ENCODE data around the gene SMCHD1. TPM values are rescaled to one million over a fixed set of nuclear protein-coding genes. Genes with fewer than 3 reads are reported as not detected.

Gene SMCHD1
- total RNA-seq, 1 donor from 2014 or later, result 29.7 TPM

DNA sequence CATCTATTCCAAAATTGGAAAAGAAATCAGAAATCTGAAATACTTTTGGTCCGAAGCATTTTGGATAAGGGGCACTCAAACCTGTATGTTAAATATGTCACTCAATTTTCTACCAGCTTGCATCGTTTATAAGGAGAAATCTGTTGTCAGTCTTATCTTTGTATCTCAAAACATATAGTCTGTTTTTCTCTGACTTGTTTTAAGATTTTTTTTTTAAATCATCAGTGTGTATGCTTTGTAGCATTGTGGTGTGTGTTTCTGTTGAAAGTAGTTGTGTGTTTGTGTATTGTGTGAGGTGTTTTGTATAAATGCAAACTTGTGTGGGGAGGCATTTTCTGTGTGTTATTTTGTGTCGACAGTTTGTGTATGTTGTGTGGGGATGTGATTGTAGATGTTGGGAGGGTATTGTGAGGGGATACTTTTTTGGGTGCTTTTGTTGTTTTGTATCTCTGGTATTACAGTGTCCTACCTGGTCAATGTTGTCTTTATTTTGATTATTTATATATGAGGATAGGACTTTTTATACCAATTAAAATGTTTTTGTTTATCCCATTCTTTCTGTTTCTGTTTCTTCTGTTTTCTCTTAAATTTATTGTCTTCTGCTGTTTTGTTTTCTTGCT lies 30.9 kb downstream of the SMCHD1 start:
- no peak for FAIRE-seq
- no peak overlapping the region for H3K27ac Mint-ChIP-seq (ENCODE audit: unreplicated experiment)
- peaks cover 4% of the 10 kb centered on the region for H3K36me3 ChIP-seq (ENCODE audit: insufficient read depth, low read length)
- no peak overlapping the region for H3K4me3 ChIP-seq (ENCODE audit: insufficient read depth, low read depth, low read length)
- peaks cover 6% of the 10 kb centered on the region for H4K20me1 ChIP-seq (ENCODE audit: insufficient read depth, low read length)
- no peaks in the 10 kb centered on the region for H3K9me3 ChIP-seq (ENCODE audit: insufficient read depth, low read depth, low read length)
- H3K4me3 Mint-ChIP-seq (ENCODE audit: unreplicated experiment), result no peak overlapping the region
- H2AFZ ChIP-seq (ENCODE audit: low read depth, low read length), result no peak overlapping the region
- peaks cover 9% of the 10 kb centered on the region for H3K36me3 Mint-ChIP-seq (ENCODE audit: low read depth, unreplicated experiment)
- H3K79me2 ChIP-seq (ENCODE audit: insufficient read depth, low read length), result peaks cover 63% of the 10 kb centered on the region
- no peak for DNase-seq (ENCODE audit: low read depth)
- no peaks in the 10 kb centered on the region for H3K27me3 ChIP-seq (ENCODE audit: insufficient read depth, low read length)
- H3K27ac ChIP-seq (ENCODE audit: low read depth, low read length), result no peak overlapping the region
- TF ChIP-seq, protein P1, sequence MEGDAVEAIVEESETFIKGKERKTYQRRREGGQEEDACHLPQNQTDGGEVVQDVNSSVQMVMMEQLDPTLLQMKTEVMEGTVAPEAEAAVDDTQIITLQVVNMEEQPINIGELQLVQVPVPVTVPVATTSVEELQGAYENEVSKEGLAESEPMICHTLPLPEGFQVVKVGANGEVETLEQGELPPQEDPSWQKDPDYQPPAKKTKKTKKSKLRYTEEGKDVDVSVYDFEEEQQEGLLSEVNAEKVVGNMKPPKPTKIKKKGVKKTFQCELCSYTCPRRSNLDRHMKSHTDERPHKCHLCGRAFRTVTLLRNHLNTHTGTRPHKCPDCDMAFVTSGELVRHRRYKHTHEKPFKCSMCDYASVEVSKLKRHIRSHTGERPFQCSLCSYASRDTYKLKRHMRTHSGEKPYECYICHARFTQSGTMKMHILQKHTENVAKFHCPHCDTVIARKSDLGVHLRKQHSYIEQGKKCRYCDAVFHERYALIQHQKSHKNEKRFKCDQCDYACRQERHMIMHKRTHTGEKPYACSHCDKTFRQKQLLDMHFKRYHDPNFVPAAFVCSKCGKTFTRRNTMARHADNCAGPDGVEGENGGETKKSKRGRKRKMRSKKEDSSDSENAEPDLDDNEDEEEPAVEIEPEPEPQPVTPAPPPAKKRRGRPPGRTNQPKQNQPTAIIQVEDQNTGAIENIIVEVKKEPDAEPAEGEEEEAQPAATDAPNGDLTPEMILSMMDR (IDR thresholded peaks at IDR 0.05; ENCODE audit: insufficient read depth, low read depth, low read length), result no peak
- TF ChIP-seq EZH2 (IDR thresholded peaks at IDR 0.05; ENCODE audit: insufficient read depth, low read length), result no peak
- H3K27me3 Mint-ChIP-seq (ENCODE audit: low read depth, unreplicated experiment), result no peaks in the 10 kb centered on the region
- no peaks in the 10 kb centered on the region for H3K4me1 ChIP-seq (ENCODE audit: insufficient read depth, low read length)
- no peaks in the 10 kb centered on the region for H3K4me1 Mint-ChIP-seq (ENCODE audit: low read depth, unreplicated experiment)
- H3K9ac ChIP-seq (ENCODE audit: low read length), result no peak overlapping the region
- peaks cover 6% of the 10 kb centered on the region for H3K9me3 Mint-ChIP-seq (ENCODE audit: unreplicated experiment)
- H3K4me2 ChIP-seq (ENCODE audit: low read length), result no peak overlapping the region

DNA sequence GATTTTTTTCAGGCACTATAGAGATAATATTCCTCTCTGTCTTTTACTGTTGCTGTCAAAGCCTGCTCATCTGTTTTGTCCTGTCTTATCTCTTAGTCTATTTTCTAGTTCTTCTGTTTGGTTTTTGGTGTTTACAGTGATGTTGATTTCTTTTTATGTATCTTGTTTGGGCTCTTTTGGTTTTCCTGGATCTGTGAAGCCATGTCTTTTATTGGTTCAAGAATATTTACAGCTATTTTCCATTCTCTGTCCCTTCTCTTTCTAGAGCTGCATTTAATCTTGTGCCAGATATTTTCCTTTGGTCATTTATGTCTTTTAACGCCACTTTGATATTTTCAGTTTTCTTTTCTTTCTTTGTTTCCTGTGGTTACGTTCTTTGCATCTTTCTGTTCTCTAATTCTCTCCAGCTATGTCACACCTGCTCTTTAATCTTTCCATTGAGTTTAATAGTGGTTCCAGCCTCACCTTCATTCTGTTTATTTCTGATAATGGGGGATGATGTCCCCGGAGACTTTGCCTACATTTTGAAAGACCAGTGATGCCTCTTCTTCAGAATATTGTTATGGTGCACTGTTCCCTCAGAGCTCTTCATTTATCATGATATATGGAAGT lies 32.0 kb downstream of the SMCHD1 start:
- Histone ChIP-seq H3K4me1 (ENCODE audit: insufficient read depth, low read length) (no peaks in the 10 kb centered on the region), H3K27me3 (ENCODE audit: insufficient read depth, low read length) (no peaks in the 10 kb centered on the region), H3K9ac (ENCODE audit: low read length) (no peak overlapping the region), H3K27ac (ENCODE audit: low read depth, low read length) (no peak overlapping the region), H3K9me3 (ENCODE audit: insufficient read depth, low read depth, low read length) (no peaks in the 10 kb centered on the region), H3K36me3 (ENCODE audit: insufficient read depth, low read length) (peaks cover 6% of the 10 kb centered on the region), H3K4me3 (ENCODE audit: insufficient read depth, low read depth, low read length) (no peak overlapping the region), H2AFZ (ENCODE audit: low read depth, low read length) (no peak overlapping the region), H4K20me1 (ENCODE audit: insufficient read depth, low read length) (peaks cover 6% of the 10 kb centered on the region), H3K79me2 (ENCODE audit: insufficient read depth, low read length) (peaks cover 54% of the 10 kb centered on the region), H3K4me2 (ENCODE audit: low read length) (no peak overlapping the region)
- no peak for DNase-seq (ENCODE audit: low read depth)
- H3K36me3 Mint-ChIP-seq (ENCODE audit: low read depth, unreplicated experiment), result peaks cover 9% of the 10 kb centered on the region
- no peak overlapping the region for H3K4me3 Mint-ChIP-seq (ENCODE audit: unreplicated experiment)
- peaks cover under 1% of the 10 kb centered on the region for H3K4me1 Mint-ChIP-seq (ENCODE audit: low read depth, unreplicated experiment)
- no peak for FAIRE-seq
- peaks cover 6% of the 10 kb centered on the region for H3K9me3 Mint-ChIP-seq (ENCODE audit: unreplicated experiment)
- H3K27ac Mint-ChIP-seq (ENCODE audit: unreplicated experiment), result no peak overlapping the region
- TF ChIP-seq EZH2 (IDR thresholded peaks at IDR 0.05; ENCODE audit: insufficient read depth, low read length), result no peak
- TF ChIP-seq, protein P1 (IDR thresholded peaks at IDR 0.05; ENCODE audit: insufficient read depth, low read depth, low read length), result no peak
- no peaks in the 10 kb centered on the region for H3K27me3 Mint-ChIP-seq (ENCODE audit: low read depth, unreplicated experiment)

DNA sequence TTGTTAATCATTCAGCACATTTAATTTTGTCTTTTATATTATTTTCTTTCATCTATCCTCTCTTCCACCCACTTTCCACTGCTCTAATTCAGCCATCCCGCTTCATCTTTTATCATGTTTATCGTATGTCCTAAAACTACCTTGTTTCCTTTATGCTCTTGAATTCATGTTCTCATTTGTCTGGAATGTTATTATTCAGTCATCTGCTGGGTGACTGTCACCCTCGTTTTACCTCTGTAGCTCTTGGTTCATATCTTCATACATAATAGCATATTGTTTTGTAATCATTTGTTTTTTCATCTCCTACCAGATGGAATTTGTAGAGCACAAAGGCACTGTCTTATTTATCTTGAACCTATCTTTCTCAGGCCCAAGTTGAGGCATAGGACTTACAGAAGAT lies 37.0 kb downstream of the SMCHD1 start:
- Histone ChIP-seq H3K79me2 (ENCODE audit: insufficient read depth, low read length) (peaks cover 17% of the 10 kb centered on the region), H3K9me3 (ENCODE audit: insufficient read depth, low read depth, low read length) (no peaks in the 10 kb centered on the region), H3K4me2 (ENCODE audit: low read length) (no peak overlapping the region), H3K27ac (ENCODE audit: low read depth, low read length) (no peak overlapping the region), H4K20me1 (ENCODE audit: insufficient read depth, low read length) (peaks cover 5% of the 10 kb centered on the region), H3K4me3 (ENCODE audit: insufficient read depth, low read depth, low read length) (no peak overlapping the region), H2AFZ (ENCODE audit: low read depth, low read length) (no peak overlapping the region), H3K4me1 (ENCODE audit: insufficient read depth, low read length) (no peaks in the 10 kb centered on the region), H3K36me3 (ENCODE audit: insufficient read depth, low read length) (peaks cover 10% of the 10 kb centered on the region), H3K27me3 (ENCODE audit: insufficient read depth, low read length) (no peaks in the 10 kb centered on the region), H3K9ac (ENCODE audit: low read length) (no peak overlapping the region)
- Mint-ChIP-seq H3K4me3 (ENCODE audit: unreplicated experiment) (no peak overlapping the region), H3K27me3 (ENCODE audit: low read depth, unreplicated experiment) (no peaks in the 10 kb centered on the region), H3K27ac (ENCODE audit: unreplicated experiment) (no peak overlapping the region), H3K9me3 (ENCODE audit: unreplicated experiment) (no peaks in the 10 kb centered on the region), H3K4me1 (ENCODE audit: low read depth, unreplicated experiment) (peaks cover 2% of the 10 kb centered on the region), H3K36me3 (ENCODE audit: low read depth, unreplicated experiment) (peaks cover 2% of the 10 kb centered on the region)
- TF ChIP-seq, protein P1 (IDR thresholded peaks at IDR 0.05; ENCODE audit: insufficient read depth, low read depth, low read length), result no peak
- no peak for TF ChIP-seq EZH2 (IDR thresholded peaks at IDR 0.05; ENCODE audit: insufficient read depth, low read length)
- FAIRE-seq, result peak; percentile 9
- DNase-seq (ENCODE audit: low read depth), result no peak
